MM.1S (cell line): ENCODE results near the gene RIMKLB.

Experiments
- DNase-seq: peaks from one replicate; pipeline ENCODE4 v3.0.0-alpha.2; 2015
- H2AFZ ChIP-seq: fragments of 300-600 bp; sonication (generic); 2 replicates; pipeline ENCODE4 v1.6.0; 2016; ENCODE audit warnings: antibody characterized with exemption, low read length
- H3F3A ChIP-seq: fragments of 300-600 bp; sonication (generic); 2 replicates; pipeline ENCODE4 v1.6.1; 2016; ENCODE audit warnings: mild to moderate bottlenecking, antibody characterized with exemption, low read length, moderate library complexity, mixed read lengths; ENCODE audit not compliant: insufficient read depth
- H3K27ac ChIP-seq: fragments of 300-600 bp; sonication (generic); 2 replicates; pipeline ENCODE4 v1.5.1; 2016; ENCODE audit warnings: mild to moderate bottlenecking, low read length
- H3K27me3 ChIP-seq: fragments of 300-600 bp; sonication (generic); replicated peaks from 2 replicates; pipeline ENCODE4 v1.6.0; 2016; ENCODE audit warnings: low read length; ENCODE audit not compliant: insufficient read depth
- H3K36me3 ChIP-seq: fragments of 300-600 bp; sonication (generic); replicated peaks from 2 replicates; pipeline ENCODE4 v1.6.1; 2016; ENCODE audit warnings: mild to moderate bottlenecking, low read length, mixed read lengths; ENCODE audit not compliant: insufficient read depth
- H3K4me1 ChIP-seq: fragments of 300-600 bp; sonication (generic); 2 replicates; pipeline ENCODE4 v1.6.1; 2016; ENCODE audit warnings: low read length, mixed read lengths
- H3K4me2 ChIP-seq: fragments of 300-600 bp; sonication (generic); 2 replicates; pipeline ENCODE4 v1.6.0; 2016; ENCODE audit warnings: low read depth, low read length
- H3K4me3 ChIP-seq: fragments of 300-600 bp; sonication (generic); 2 replicates; pipeline ENCODE4 v1.5.1; 2016; ENCODE audit warnings: low read length, mixed read lengths
- H3K79me2 ChIP-seq: fragments of 300-600 bp; sonication (generic); 2 replicates; pipeline ENCODE4 v1.6.1; 2016; ENCODE audit warnings: mixed run types, low read length, mixed read lengths
- H3K9ac ChIP-seq: fragments of 300-600 bp; sonication (generic); 2 replicates; pipeline ENCODE4 v1.6.1; 2016; ENCODE audit warnings: low read length, mixed read lengths
- H3K9me2 ChIP-seq: fragments of 300-600 bp; sonication (generic); replicated peaks from 2 replicates; pipeline ENCODE4 v1.6.1; 2016; ENCODE audit warnings: mild to moderate bottlenecking, low read length, mixed read lengths; ENCODE audit not compliant: insufficient read depth
- H3K9me3 ChIP-seq: fragments of 300-600 bp; sonication (generic); replicated peaks from 2 replicates; pipeline ENCODE4 v1.6.1; 2016; ENCODE audit warnings: mild to moderate bottlenecking, low read length, mixed read lengths; ENCODE audit not compliant: insufficient read depth
- H4K20me1 ChIP-seq: fragments of 300-600 bp; sonication (generic); 2 replicates; pipeline ENCODE4 v1.6.1; 2016; ENCODE audit warnings: mild to moderate bottlenecking, low read length, moderate library complexity, mixed read lengths; ENCODE audit not compliant: insufficient read depth
- EZH2 ChIP-seq: fragments of 300-600 bp; sonication (generic); optimal IDR thresholded peaks from 2 replicates; pipeline ENCODE3; 2017; ENCODE audit warnings: low read depth, mild to moderate bottlenecking, antibody characterized with exemption, low read length, mixed read lengths
- EZH2phosphoT487 ChIP-seq: fragments of 300-600 bp; sonication (generic); IDR thresholded peaks from 2 replicates; pipeline ENCODE4 v1.6.1; 2018; ENCODE audit warnings: antibody characterized with exemption, low read length
- TF ChIP-seq, protein P1 (sequence below): fragments of 300-600 bp; sonication (generic); IDR thresholded peaks from 2 replicates; pipeline ENCODE4 v1.5.1; 2016; ENCODE audit warnings: antibody characterized with exemption, low read length, mixed read lengths

Gene RIMKLB

DNA sequence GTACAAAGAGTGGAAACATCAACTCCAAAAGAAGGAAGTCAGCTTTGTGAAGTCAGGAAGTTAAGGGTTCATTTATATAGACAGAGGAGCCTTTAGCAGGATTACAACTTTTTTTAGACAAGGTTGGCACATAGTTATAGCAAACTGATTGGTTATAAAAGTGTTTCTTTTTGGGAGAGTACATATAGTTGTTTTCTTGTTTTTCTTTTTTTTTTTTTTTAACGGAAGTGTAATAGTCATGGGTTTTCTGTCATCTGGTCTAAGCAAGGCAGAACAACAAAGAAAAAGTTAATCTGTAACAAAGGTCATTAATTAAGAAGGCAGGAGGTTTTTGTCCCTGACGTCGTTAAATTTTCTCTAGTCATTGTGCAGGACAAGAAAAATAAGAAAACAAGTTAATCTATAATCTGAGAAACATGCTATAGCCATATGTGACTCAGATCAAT lies 22.2 kb upstream of the RIMKLB start:
- Histone ChIP-seq H3K27ac (no peak overlapping the region), H3F3A (no peaks in the 10 kb centered on the region), H3K36me3 (no peaks in the 10 kb centered on the region), H3K9me2 (no peaks in the 10 kb centered on the region), H3K27me3 (no peaks in the 10 kb centered on the region), H3K4me3 (no peak overlapping the region), H4K20me1 (no peaks in the 10 kb centered on the region), H3K4me2 (no peak overlapping the region), H3K79me2 (no peaks in the 10 kb centered on the region), H3K9ac (no peak overlapping the region), H3K4me1 (no peaks in the 10 kb centered on the region), H3K9me3 (no peaks in the 10 kb centered on the region), H2AFZ (no peak overlapping the region)
- TF ChIP-seq, protein P1, sequence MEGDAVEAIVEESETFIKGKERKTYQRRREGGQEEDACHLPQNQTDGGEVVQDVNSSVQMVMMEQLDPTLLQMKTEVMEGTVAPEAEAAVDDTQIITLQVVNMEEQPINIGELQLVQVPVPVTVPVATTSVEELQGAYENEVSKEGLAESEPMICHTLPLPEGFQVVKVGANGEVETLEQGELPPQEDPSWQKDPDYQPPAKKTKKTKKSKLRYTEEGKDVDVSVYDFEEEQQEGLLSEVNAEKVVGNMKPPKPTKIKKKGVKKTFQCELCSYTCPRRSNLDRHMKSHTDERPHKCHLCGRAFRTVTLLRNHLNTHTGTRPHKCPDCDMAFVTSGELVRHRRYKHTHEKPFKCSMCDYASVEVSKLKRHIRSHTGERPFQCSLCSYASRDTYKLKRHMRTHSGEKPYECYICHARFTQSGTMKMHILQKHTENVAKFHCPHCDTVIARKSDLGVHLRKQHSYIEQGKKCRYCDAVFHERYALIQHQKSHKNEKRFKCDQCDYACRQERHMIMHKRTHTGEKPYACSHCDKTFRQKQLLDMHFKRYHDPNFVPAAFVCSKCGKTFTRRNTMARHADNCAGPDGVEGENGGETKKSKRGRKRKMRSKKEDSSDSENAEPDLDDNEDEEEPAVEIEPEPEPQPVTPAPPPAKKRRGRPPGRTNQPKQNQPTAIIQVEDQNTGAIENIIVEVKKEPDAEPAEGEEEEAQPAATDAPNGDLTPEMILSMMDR: no peak
- no peak for TF ChIP-seq EZH2phosphoT487
- no peak for TF ChIP-seq EZH2
- DNase-seq: no peak

DNA sequence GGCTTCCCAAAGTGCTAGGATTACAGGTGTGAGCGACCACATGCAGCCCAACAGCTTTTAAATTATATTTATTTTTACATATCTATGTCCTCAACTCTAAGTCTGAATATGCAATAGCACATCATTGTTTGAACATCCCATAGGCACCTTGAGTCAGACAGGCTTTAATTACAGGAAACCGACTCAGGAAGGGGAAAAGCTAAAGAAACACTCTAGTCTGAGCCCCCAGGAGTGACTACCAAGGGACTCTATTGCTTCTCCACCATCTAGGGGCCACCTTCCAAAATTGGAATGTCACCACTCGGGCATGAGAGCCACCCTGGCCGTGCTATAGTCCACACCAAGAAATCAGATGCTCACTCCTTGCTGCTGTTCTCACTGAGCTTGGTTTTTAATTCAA lies 21.1 kb upstream of the RIMKLB start:
- H3K27ac ChIP-seq: no peak overlapping the region
- TF ChIP-seq, protein P1: no peak
- TF ChIP-seq EZH2 (no peak), EZH2phosphoT487 (no peak)
- no peaks in the 10 kb centered on the region for H3K36me3 ChIP-seq
- no peaks in the 10 kb centered on the region for H3K4me1 ChIP-seq
- H3K4me2 ChIP-seq: no peak overlapping the region
- no peaks in the 10 kb centered on the region for H4K20me1 ChIP-seq
- H3K79me2 ChIP-seq: no peaks in the 10 kb centered on the region
- H3K9me2 ChIP-seq: no peaks in the 10 kb centered on the region
- no peaks in the 10 kb centered on the region for H3K27me3 ChIP-seq
- H2AFZ ChIP-seq: no peak overlapping the region
- no peak for DNase-seq
- no peak overlapping the region for H3K4me3 ChIP-seq
- no peaks in the 10 kb centered on the region for H3K9me3 ChIP-seq
- H3K9ac ChIP-seq: no peak overlapping the region
- H3F3A ChIP-seq: no peaks in the 10 kb centered on the region

DNA sequence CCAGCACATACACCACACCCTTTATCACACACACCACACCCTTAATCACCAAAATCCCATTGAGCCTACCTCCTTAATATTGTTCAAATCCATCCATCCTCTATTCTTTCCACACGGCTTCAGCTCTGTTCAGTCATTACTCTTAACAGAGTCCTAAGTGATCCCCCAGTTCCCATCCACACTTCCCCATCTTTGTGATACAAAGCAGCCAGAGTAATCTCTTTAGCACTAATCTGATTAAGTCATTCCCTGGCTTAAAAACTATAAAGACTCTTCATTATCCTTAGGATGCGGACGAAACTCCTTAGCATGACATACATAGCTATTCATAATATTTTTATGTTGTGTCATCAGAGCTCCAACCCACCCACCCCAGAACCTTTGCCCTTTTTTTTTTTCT lies 20.4 kb upstream of the RIMKLB start:
- Histone ChIP-seq H3K9me2 (no peaks in the 10 kb centered on the region), H3K4me3 (no peak overlapping the region), H2AFZ (no peak overlapping the region), H3K9me3 (no peaks in the 10 kb centered on the region), H3K27me3 (no peaks in the 10 kb centered on the region), H3K9ac (no peak overlapping the region), H3K4me2 (no peak overlapping the region), H3K79me2 (no peaks in the 10 kb centered on the region), H3K27ac (no peak overlapping the region), H3K36me3 (no peaks in the 10 kb centered on the region), H3K4me1 (no peaks in the 10 kb centered on the region), H4K20me1 (no peaks in the 10 kb centered on the region), H3F3A (no peaks in the 10 kb centered on the region)
- no peak for DNase-seq
- TF ChIP-seq EZH2 (no peak), EZH2phosphoT487 (no peak)
- TF ChIP-seq, protein P1: no peak
